Adrenal gland (tissue), 5 donors: ENCODE measurements around the gene ZFHX2.

ENCODE experiments used
- POLR2A ChIP-seq, 2 donors: fragments of 450-650 bp; IDR thresholded peaks; one replicate each; pipeline ENCODE4 v1.6.1; 2017; ENCODE audit warnings: antibody characterized with exemption in 2 of 2, mild to moderate bottlenecking in 2 of 2, moderate library complexity in 1 of 2
- TF ChIP-seq, protein P1 (sequence below), 6 experiments: fragments of 450-650 bp in 4 of 6; fragments of 200-600 bp in 2 of 6; sonication (generic) in 1 of 6; IDR thresholded peaks; 1 replicate in 5 of 6; 2 replicates in 1 of 6; pipeline versions ENCODE4 v1.5.1 to v1.8.0; 2016 to 2021; ENCODE audit warnings: antibody characterized with exemption in 6 of 6, mild to moderate bottlenecking in 2 of 6, moderate library complexity in 1 of 6
- donor health status: DM: no; HTN: no; CAD: no.

DNA sequence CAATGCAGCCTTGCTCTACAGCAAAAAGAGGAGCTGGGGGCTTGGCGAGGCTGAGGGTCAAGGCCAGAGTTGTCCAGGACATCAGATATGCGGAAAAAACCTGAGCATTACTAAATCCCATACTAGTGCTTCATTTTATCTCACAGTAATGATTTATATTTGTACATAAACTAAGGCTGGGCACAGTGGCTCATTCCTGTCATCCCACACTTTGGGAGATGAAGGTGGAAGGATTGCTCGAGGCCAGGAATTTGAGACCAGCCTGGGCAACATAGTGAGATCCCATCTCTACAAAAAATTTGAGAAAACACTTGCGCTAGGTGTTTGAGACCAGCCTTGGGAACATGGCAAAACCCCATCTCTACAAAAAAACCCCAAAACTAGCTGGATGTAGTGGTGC is 38.6 kb upstream of the ZFHX2 start:
- no peak for TF ChIP-seq POLR2A (IDR thresholded peaks at IDR 0.05)
- TF ChIP-seq, protein P1, sequence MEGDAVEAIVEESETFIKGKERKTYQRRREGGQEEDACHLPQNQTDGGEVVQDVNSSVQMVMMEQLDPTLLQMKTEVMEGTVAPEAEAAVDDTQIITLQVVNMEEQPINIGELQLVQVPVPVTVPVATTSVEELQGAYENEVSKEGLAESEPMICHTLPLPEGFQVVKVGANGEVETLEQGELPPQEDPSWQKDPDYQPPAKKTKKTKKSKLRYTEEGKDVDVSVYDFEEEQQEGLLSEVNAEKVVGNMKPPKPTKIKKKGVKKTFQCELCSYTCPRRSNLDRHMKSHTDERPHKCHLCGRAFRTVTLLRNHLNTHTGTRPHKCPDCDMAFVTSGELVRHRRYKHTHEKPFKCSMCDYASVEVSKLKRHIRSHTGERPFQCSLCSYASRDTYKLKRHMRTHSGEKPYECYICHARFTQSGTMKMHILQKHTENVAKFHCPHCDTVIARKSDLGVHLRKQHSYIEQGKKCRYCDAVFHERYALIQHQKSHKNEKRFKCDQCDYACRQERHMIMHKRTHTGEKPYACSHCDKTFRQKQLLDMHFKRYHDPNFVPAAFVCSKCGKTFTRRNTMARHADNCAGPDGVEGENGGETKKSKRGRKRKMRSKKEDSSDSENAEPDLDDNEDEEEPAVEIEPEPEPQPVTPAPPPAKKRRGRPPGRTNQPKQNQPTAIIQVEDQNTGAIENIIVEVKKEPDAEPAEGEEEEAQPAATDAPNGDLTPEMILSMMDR (IDR thresholded peaks at IDR 0.05) = no peak
